NCI-H524 (cell line): ENCODE measurements around the gene PIH1D1.

Experiments used
- DNase-seq, 2 experiments: peaks; one replicate each; lab custom pipeline; 2025; lab: John Stamatoyannopoulos, UW

Gene PIH1D1

DNA sequence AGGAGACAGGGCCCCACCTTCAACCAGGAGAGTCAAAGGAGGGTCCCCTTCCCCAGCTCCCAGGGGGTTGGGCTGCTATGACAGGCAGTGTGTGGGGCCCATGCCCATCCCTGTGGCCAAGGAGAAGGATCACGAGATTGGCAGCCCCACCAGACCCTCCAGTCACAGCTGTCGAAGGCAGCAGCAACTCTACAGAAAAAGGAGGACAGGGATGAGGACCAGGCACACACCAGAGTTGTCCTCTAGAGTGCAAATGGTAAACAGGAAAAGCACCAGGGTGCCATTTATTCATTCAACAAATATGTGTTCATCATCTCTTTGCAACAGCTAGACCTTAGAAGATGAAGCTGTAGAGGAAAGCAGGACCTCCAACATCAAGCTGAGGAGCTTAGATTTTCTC lies 32.4 kb downstream of the PIH1D1 start:
- DNase-seq, result no peak

DNA sequence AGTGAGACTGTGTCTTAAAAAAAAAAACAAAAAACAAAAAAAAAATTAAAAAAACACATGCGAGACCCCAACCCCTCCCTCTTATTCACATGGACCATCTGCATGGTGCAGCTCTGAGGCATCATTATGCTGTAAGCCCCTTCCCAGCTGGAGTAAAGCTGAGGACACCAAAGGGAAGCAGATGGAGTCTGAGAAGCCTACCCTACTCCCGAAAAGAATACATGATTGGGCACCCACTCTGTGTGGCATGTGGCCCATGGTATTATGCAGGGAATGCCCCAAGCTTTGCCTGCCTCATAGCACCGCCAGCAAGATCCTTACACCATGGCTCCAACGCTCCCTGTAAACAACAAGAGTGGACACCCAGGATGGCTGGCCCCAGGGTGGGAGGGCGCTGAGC lies 33.1 kb downstream of the PIH1D1 start:
- DNase-seq, result peak; percentile 41 to 76

DNA sequence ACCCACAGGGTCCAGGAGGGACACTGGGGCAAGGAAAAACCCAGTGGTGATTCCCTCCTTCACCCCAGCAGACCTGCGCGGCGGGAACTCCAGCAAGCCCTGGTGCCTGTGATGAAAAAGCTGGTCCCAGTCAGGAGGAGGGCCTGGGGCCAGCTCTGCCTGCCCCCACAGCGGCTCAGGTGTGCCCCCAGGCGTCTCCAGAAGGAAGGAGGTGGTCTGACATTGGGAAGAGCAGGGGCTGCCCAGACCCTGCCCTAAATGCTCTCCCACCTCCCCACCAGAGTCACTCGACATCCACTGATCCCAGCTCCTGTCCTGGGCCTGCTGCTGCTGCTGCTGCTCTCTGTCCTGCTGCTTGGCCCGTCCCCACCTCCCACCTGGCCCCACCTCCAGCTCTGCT lies 34.5 kb downstream of the PIH1D1 start:
- no peak for DNase-seq

DNA sequence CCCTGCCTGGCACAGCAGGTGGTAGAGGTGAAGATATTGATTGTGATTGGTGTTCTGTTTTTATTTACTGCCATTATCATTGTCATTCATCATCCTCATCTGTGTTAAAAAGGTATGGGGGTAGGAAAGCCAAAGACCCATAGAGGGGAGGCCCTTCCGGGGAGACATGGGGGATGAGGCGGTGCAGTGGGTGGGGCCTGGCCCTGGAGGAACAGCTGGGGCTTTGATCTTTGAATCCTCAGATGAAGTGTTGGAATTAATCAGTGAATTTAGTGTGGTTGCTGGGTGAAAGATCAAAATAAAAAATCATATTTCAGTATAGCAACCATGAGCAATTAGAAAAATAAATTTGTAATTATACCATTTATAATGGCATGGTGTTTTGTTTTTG lies 35.8 kb downstream of the PIH1D1 start:
- no peak for DNase-seq

DNA sequence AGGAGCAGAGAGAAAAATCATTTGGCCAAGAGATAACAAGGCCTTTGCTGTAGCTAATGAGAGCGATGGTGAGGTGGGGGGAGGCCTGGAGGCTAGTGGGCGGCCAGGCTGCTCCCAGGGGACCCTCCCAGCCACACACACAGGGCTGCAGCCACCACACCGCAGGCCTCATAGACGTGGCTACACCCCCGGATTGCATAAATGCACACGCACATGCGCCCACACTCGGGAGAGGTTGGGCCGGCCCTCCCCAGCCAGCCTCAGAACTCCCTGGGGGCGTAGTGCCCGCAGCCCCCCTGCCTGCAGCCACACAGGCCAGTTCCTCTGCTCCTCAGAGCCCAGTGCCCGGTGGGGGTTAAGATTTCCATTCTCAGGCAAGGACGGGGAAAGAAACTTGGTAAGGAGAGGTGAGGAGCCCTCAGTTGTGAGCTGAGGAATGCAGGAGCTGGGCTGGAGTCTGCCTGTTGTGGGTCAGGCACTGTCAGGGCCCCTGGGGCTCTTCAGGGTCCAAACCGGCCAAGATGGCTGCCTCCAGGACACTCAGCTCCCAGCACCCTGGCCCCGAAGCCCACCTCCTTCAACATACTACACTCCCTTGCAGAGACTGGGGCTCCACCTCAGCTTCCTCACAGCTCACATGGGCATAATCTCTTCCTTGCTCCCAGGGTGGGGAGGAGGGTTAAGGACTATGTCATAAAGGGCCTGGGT lies 36.4 kb downstream of the PIH1D1 start:
- DNase-seq, result no peak

DNA sequence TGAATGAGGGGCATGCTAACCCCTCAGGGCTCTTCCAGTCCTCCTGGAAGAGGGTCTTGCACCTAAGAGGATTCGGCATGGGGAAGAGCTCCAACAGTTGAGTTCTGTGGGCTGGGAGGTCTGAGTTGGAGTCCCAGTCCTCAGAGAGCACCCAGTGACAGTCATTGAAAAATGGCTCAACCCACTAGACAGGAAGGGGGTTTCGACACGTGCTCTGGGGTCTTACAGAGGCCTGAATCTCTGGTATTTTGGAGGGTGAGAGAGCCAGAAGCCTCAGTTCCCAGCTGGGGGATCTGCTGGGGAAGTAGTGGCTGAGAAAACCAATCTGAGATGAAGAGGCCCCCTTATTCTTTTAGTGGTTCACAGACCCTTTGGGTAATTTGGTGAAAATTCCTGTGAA lies 37.4 kb downstream of the PIH1D1 start:
- DNase-seq, result no peak

DNA sequence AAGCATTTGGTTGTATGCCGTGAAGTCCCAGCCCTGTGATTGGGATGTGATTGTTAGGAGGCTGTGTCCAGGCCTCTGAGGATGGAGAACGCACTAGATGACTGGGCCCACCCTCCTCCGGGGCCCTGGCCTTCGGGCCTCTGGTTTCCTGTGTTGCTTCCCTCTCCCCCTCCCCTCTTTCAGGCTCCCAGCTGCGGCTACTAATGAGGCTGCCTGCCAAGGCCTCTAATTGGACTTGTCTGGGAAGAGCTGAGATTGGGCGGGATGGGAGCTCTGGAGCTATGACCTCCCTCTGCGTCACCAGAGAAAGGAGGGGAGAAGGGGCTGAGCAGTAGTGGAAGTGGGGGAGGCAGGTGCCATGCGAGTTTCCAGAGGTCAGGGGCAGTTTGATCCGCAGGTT lies 38.3 kb downstream of the PIH1D1 start:
- no peak for DNase-seq

DNA sequence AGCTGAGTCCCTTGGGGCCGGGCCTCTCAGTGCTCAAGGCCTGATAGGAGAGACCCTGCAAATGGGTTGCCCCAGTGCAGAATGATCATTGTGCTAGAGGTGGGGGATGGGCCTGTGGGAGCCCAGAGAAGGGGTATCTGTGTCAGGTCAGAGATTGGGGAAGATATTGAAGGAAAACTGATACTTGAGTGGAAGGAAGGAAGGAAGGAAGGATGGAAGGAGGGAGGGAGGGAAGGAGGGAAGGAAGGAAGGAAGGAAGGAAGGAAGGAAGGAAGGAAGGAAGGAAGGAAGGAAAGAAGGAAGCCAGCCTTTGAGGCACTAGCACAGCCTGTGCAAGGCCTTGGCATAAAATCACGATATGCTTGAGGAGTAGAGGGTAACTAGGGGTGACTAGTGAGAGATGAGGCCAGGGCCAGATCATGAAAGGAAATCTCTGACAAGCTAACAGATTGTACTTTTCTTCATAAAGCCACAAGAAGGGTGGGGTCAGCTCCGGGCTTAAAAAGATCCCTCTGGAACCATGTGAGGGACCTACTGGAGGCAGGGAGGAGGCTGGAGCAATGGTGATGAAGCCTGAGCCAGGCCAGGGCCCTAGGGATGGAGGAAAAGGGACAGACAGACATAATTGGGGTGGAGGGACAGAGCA lies 39.8 kb downstream of the PIH1D1 start:
- no peak for DNase-seq

DNA sequence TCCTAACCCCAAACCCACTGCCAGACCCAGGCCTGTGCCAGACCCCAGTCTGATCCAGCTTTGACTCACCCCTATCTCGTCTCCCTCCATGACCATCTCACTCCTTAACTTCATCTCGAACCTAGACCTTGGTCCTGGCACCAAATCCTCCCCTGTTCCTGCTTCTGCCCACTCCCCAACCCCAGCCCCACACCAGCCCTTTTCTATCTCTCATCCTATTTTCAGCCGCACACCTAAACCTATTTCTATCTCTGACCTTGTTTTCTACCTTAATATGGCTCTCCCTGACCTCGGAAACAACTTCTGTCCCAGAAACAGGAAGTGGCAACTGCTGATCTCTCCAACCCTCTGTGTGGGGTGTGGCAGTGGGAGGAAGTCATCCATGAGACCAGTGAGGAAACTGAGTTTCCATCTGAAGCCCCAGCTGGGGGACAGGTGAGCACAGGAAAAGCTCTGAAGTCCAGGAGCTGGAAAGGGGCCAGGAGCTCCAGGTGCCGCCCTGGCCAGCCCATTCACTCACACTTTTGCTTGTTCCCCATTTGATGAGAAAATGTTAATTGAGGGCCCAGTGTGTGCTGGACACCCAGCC lies 42.1 kb downstream of the PIH1D1 start:
- DNase-seq, result no peak

DNA sequence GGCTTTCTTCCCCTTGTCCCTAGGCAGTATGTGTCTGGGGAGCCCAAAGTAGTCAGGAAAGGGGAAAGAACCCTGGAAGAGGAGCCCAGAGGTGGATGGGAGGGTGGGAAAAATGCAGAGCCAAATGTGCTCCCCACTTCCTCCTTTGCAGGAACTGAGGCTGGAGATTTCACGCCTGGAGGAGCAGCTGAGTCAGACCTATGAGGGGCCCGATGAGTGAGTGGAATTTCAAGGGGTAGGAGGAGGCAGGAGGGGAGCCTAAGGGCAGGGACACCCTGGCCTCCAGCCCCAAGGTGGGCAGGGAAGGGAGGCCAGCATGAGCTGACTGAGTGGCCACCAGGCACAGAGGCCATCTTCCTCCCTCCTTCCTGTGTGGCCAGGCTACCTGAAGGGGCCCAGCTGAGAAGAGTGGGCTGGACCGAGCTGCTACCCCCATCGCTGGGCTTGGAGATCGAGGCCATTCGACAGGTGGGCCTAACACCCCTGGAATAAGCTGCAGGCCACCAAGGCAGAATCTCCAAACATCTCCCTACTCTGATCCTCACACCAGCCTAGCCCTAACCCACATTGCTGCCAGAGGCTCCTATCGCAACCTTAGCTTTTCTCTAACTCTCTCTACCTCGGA lies 42.7 kb downstream of the PIH1D1 start:
- no peak for DNase-seq

DNA sequence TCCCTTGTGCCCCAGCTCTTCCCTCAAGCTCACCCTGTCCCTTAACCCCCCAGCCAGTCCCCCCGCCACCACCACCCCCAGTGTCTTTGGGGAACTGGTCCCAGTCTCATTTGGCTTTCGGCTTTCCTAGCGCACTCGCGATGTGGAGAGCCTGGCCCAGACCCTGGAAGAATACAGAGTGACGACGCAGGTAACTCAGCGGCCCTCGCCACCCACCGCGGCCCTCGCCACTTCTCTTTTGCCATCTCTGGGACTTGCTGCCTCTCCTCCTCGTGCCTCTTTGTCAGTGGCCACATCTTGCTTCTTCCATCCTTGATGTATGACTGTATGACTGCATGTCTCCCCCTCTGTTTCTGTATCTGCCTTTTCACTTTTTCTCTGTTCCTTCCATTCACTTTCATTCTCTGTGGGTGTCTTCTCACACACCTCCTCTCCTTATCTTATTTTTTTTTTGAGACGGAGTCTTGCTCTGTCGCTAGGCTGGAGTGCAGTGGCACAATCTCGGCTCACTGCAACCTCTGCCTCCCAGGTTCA lies 44.1 kb downstream of the PIH1D1 start:
- no peak for DNase-seq

DNA sequence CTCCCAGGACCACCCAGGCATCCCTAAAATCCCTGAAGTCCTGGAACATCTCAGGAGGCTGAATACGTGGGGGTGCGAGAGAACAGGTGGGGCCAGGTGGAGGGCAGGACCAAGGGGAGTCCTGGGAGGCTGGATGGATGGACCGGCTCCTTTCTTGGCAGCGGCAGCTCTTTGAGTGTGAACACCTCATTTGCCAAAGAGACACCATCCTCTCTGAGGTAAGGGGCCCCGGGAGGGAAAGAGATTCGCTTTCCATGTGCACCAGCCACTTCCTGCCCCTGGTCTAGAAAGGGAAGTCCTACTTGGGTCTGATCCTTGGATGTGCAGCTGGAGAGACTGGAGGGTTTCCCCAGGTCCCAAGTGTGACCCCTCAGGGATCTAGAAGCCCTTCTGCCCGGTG lies 44.5 kb downstream of the PIH1D1 start:
- DNase-seq, result no peak

DNA sequence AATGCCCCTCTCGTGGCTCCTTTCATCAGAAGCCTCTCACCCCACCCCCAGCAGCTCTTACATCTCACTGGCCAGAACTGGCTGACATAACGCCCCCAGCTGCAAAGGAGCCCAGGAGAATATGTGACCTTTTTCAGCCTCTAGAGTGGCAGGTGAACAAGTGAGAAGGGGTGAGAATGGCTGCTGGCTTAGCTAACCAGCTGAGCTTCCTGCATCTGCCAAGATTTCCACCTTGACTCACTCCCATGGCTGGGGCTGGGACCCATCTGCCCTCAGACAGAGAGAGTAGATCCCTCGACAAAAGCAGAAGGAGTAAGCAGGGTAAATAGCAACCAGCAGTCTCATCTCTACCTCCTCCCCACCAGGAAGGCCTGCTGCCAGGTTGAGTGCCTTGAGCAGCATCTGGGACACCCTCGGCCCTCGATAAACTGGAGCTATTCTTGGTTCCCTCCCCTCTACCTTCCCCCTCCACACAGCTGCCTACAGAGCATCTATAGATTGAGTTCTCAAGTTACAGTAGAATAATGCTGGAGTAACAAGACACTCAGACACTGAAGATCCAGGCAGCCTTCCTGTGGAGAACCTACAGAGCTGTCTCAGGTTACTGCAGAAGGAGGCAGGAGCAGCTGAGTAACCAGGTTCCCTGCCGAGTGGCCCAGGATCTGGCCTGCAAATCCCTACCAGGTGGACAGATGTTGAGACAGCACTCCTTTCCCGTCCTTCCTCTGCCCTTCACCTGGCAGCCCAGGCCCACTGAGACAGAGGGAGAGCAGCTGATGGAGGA lies 48.0 kb downstream of the PIH1D1 start:
- peak; percentile 98 to 100 for DNase-seq

DNA sequence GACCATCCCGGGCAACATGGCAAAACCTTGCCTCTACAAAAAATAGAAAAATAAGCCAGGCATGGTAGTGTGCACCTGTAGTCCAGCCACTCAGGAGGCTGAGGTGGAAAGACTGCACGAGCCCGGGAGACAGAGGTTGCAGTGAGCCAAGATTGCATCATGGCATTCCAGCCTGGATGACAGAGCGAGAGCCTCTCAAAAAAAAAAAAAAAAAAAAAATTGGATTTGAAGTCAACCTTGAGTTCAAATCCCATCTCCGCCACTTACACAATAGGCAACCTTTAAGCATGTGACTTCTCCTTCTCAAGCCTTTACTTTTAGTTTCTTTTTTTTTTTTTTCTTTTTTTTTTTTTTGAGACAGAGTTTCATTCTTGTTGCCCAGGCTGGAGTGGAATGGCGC lies 51.6 kb downstream of the PIH1D1 start:
- no peak for DNase-seq

DNA sequence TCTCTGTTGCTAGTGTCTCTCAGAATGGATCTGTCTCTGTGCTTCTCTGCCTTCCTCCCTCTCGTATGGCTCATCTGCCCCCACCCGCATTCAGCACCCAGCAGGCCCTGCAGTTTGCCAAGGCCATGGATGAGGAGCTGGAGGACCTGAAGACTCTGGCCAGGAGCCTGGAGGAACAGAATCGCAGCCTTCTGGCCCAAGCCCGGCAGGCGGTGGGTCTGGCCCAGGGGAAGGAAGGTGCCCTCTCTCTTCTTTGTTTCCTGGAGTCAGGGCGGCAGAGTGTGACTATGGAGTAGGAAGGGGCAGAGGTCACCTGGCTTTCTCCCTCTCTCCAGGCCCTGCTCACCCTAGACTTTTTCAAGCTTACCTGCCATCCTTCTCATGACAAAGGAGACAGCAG lies 52.7 kb downstream of the PIH1D1 start:
- DNase-seq, result no peak

DNA sequence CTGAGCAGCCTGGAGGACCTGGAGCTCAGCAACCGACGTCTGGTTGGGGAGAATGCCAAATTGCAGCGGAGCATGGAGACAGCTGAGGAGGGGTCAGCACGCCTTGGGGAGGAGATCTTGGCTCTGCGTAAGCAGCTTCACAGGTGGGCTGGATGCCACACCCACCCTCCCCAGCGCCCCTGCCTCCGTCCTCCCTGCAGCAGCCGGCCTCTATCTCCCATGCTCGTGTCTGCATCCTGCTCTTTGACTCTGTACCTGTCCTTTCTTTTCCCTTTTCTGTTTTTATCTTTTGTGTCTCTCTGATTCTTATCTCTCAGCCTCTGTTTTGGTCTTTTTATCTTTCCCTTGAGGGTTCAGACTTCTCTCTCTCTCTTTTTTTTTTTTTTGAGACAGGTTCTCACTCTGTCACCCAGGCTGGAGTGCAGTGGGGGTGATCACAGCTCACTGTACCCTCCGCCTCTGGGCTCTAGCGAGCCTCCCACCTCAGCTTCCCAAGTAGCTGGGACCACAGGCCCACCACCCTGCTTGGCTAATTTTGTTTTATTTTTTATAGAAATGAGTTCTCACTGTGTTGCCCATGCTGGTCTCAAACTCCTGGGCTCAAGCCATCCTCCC lies 53.5 kb downstream of the PIH1D1 start:
- no peak for DNase-seq

DNA sequence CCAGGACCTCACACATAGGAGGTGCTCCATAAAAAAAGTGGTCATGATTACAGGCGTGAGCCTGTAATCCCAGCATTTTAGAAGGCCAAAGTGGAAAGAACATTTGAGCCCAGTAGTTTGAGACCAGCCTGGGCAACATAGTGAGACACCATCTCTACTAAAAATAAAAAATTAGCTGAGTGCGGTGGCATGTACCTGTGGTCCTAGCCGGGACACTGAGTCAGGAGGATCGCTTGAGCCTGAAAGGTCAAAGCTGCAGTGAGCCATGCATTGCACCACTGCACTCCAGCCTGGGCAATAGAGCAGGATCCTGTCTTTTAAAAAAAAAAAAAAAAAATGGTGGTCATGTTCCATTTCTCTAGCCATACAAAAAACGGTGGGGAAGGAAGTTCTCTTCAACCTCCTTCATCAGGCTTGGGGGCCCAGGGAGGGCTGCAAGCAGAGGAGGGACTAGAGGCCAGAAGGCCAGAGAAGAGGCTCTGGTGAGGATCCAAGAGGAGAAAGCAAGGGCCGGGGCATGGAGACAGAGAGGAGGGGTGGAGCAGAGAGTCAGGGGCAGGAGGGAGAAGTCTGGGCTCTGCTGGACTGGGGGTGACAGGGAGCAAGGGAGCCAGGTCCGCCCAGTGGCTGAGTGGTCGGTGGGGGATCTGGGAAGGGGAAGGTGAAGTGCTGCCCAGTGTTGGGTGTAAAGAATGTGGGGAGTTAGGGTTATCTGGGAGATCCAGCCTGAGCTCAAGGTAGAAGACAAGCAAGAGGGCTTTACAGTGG lies 54.7 kb downstream of the PIH1D1 start:
- no peak for DNase-seq
